DND-41 (cell line): ENCODE measurements around the gene ARHGAP15.
A peak's percentile ranks its signal among the peaks of the same experiment; 100 is the strongest.

Experiments used
- EZH2 ChIP-seq: IDR thresholded peaks from 3 replicates; pipeline ENCODE4 v1.6.1; 2012; ENCODE audit warnings: borderline replicate concordance, low read depth, mild to moderate bottlenecking, moderate library complexity, low read length, inconsistent platforms; ENCODE audit not compliant: severe bottlenecking
- TF ChIP-seq, protein P1 (sequence below): IDR thresholded peaks from 2 replicates; pipeline ENCODE4 v1.5.1; 2012; ENCODE audit warnings: borderline replicate concordance, low read length, moderate library complexity, mild to moderate bottlenecking; ENCODE audit not compliant: poor library complexity, severe bottlenecking; ENCODE audit errors: extremely low read depth

- TF ChIP-seq, protein P1, sequence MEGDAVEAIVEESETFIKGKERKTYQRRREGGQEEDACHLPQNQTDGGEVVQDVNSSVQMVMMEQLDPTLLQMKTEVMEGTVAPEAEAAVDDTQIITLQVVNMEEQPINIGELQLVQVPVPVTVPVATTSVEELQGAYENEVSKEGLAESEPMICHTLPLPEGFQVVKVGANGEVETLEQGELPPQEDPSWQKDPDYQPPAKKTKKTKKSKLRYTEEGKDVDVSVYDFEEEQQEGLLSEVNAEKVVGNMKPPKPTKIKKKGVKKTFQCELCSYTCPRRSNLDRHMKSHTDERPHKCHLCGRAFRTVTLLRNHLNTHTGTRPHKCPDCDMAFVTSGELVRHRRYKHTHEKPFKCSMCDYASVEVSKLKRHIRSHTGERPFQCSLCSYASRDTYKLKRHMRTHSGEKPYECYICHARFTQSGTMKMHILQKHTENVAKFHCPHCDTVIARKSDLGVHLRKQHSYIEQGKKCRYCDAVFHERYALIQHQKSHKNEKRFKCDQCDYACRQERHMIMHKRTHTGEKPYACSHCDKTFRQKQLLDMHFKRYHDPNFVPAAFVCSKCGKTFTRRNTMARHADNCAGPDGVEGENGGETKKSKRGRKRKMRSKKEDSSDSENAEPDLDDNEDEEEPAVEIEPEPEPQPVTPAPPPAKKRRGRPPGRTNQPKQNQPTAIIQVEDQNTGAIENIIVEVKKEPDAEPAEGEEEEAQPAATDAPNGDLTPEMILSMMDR: peak; percentile 71
- TF ChIP-seq EZH2: no peak
These were observed 33.1 kb downstream of the ARHGAP15 start for GRCh38 chr2:143162123-143162837.
